ENCODE measurements around the gene E2F7.

E2F7 gene

GRCh38 chr12:77076886-77077285 lies 11.5 kb upstream of the E2F7 start:
- TF ChIP-seq CREB1 (IDR thresholded peaks at IDR 0.05; ENCODE audit: low read depth): no peak
- TF ChIP-seq YY1 (IDR thresholded peaks at IDR 0.05; ENCODE audit: low read depth): no peak
- TF ChIP-seq FOXM1 (IDR thresholded peaks at IDR 0.05; ENCODE audit: borderline replicate concordance, low read depth): no peak
- TF ChIP-seq REST (IDR thresholded peaks at IDR 0.05; ENCODE audit: low read depth): no peak
- no peak for TF ChIP-seq EP300 (IDR thresholded peaks at IDR 0.05; ENCODE audit: borderline replicate concordance)
- TF ChIP-seq CEBPB (IDR thresholded peaks at IDR 0.05): no peak
- TF ChIP-seq EGR1 (IDR thresholded peaks at IDR 0.05): no peak
- no peak for TF ChIP-seq TAF1 (IDR thresholded peaks at IDR 0.05; ENCODE audit: low read depth)
- no peak for TF ChIP-seq NFIC (IDR thresholded peaks at IDR 0.05)
- TF ChIP-seq USF1 (IDR thresholded peaks at IDR 0.05): no peak
- TF ChIP-seq MAX (IDR thresholded peaks at IDR 0.05): no peak
- TF ChIP-seq ZBTB7A (IDR thresholded peaks at IDR 0.05; ENCODE audit: low read depth): no peak
- TF ChIP-seq TCF12 (IDR thresholded peaks at IDR 0.05; ENCODE audit: low read depth): no peak
- no peak for TF ChIP-seq TEAD4 (IDR thresholded peaks at IDR 0.05)
- TF ChIP-seq RAD21 (IDR thresholded peaks at IDR 0.05; ENCODE audit: low read depth): no peak

GRCh38 chr12:77072833-77073495 lies 7.6 kb upstream of the E2F7 start:
- TF ChIP-seq USF1 (IDR thresholded peaks at IDR 0.05) (no peak), RAD21 (IDR thresholded peaks at IDR 0.05; ENCODE audit: low read depth) (no peak), ZBTB7A (IDR thresholded peaks at IDR 0.05; ENCODE audit: low read depth) (no peak), TEAD4 (IDR thresholded peaks at IDR 0.05) (no peak), YY1 (IDR thresholded peaks at IDR 0.05; ENCODE audit: low read depth) (no peak), EGR1 (IDR thresholded peaks at IDR 0.05) (no peak), CREB1 (IDR thresholded peaks at IDR 0.05; ENCODE audit: low read depth) (no peak), MAX (IDR thresholded peaks at IDR 0.05) (no peak), CEBPB (IDR thresholded peaks at IDR 0.05) (no peak), TAF1 (IDR thresholded peaks at IDR 0.05; ENCODE audit: low read depth) (no peak), NFIC (IDR thresholded peaks at IDR 0.05) (no peak), TCF12 (IDR thresholded peaks at IDR 0.05; ENCODE audit: low read depth) (no peak), FOXM1 (IDR thresholded peaks at IDR 0.05; ENCODE audit: borderline replicate concordance, low read depth) (no peak), REST (IDR thresholded peaks at IDR 0.05; ENCODE audit: low read depth) (no peak), EP300 (IDR thresholded peaks at IDR 0.05; ENCODE audit: borderline replicate concordance) (no peak)

GRCh38 chr12:77070800-77071449 lies 5.6 kb upstream of the E2F7 start:
- TF ChIP-seq REST (IDR thresholded peaks at IDR 0.05; ENCODE audit: low read depth): no peak
- no peak for TF ChIP-seq EP300 (IDR thresholded peaks at IDR 0.05; ENCODE audit: borderline replicate concordance)
- TF ChIP-seq CREB1 (IDR thresholded peaks at IDR 0.05; ENCODE audit: low read depth): no peak
- no peak for TF ChIP-seq TEAD4 (IDR thresholded peaks at IDR 0.05)
- TF ChIP-seq NFIC (IDR thresholded peaks at IDR 0.05): no peak
- no peak for TF ChIP-seq MAX (IDR thresholded peaks at IDR 0.05)
- no peak for TF ChIP-seq TCF12 (IDR thresholded peaks at IDR 0.05; ENCODE audit: low read depth)
- no peak for TF ChIP-seq TAF1 (IDR thresholded peaks at IDR 0.05; ENCODE audit: low read depth)
- no peak for TF ChIP-seq FOXM1 (IDR thresholded peaks at IDR 0.05; ENCODE audit: borderline replicate concordance, low read depth)
- no peak for TF ChIP-seq RAD21 (IDR thresholded peaks at IDR 0.05; ENCODE audit: low read depth)
- no peak for TF ChIP-seq EGR1 (IDR thresholded peaks at IDR 0.05)
- no peak for TF ChIP-seq YY1 (IDR thresholded peaks at IDR 0.05; ENCODE audit: low read depth)
- no peak for TF ChIP-seq ZBTB7A (IDR thresholded peaks at IDR 0.05; ENCODE audit: low read depth)
- no peak for TF ChIP-seq USF1 (IDR thresholded peaks at IDR 0.05)
- no peak for TF ChIP-seq CEBPB (IDR thresholded peaks at IDR 0.05)

Data from Ishikawa (cell line).